NB4 (cell line): ENCODE data around the gene GIMAP1.

Experiments
- DNase-seq: peaks from one replicate; pipeline ENCODE4 v3.0.0; 2010; ENCODE audit warnings: low read depth
- H3K4me3 ChIP-seq: one replicate; pipeline ENCODE4 v1.5.1; 2011; ENCODE audit warnings: mild to moderate bottlenecking, low read depth, low read length, moderate library complexity
- CTCF ChIP-seq: IDR thresholded peaks from one replicate; pipeline ENCODE4 v1.5.1; 2012; ENCODE audit warnings: low read depth, low read length
- MAX ChIP-seq: IDR thresholded peaks from 2 replicates; pipeline ENCODE4 v1.6.1; 2011; ENCODE audit warnings: low read depth, low read length
- MYC ChIP-seq: IDR thresholded peaks from 2 replicates; pipeline ENCODE4 v1.6.1; 2011; ENCODE audit warnings: low read depth, low read length
- POLR2A ChIP-seq: IDR thresholded peaks from 2 replicates; pipeline ENCODE4 v1.6.1; 2011; ENCODE audit warnings: mild to moderate bottlenecking; ENCODE audit not compliant: insufficient read length; ENCODE audit errors: extremely low read depth

Gene GIMAP1

GRCh38 chr7:150722431-150722931 is 6.1 kb downstream of the GIMAP1 start:
- TF ChIP-seq POLR2A (no peak), MYC (no peak), MAX (no peak), CTCF (no peak)
- DNase-seq, result no peak
- H3K4me3 ChIP-seq, result no peak overlapping the region

- H3K4me3 ChIP-seq, result no peak overlapping the region
- DNase-seq, result no peak
- TF ChIP-seq MAX (no peak), POLR2A (no peak), MYC (no peak), CTCF (no peak)
Observed at GRCh38 chr7:150723467-150723866, 7.1 kb downstream of the GIMAP1 start.

- no peak for TF ChIP-seq POLR2A
- no peak for TF ChIP-seq MYC
- TF ChIP-seq CTCF, result no peak
- no peak for TF ChIP-seq MAX
- DNase-seq, result no peak
Observed at GRCh38 chr7:150727381-150727780, 11.0 kb downstream of the GIMAP1 start.

GRCh38 chr7:150728011-150728410 is 11.6 kb downstream of the GIMAP1 start:
- no peak overlapping the region for H3K4me3 ChIP-seq
- DNase-seq, result no peak
- TF ChIP-seq MYC (no peak), POLR2A (no peak), MAX (no peak), CTCF (no peak)

More at GRCh38 chr7:150727381-150727780, 11.0 kb downstream of the GIMAP1 start:
- no peak overlapping the region for H3K4me3 ChIP-seq

- H3K4me3 ChIP-seq, result no peak overlapping the region
- TF ChIP-seq CTCF, result no peak
- TF ChIP-seq POLR2A, result no peak
- TF ChIP-seq MAX, result no peak
- TF ChIP-seq MYC, result no peak
- DNase-seq, result no peak
Observed at GRCh38 chr7:150728609-150729008, 12.2 kb downstream of the GIMAP1 start.

GRCh38 chr7:150731916-150732315 is 15.5 kb downstream of the GIMAP1 start:
- DNase-seq, result no peak
- TF ChIP-seq MAX, result no peak
- no peak for TF ChIP-seq CTCF
- no peak for TF ChIP-seq MYC
- TF ChIP-seq POLR2A, result no peak
- no peak overlapping the region for H3K4me3 ChIP-seq
